Renal cortex interstitium (tissue), 15 donors: ENCODE results near the gene CGGBP1. TPM values are rescaled to one million over a fixed set of nuclear protein-coding genes. Genes with fewer than 3 reads are reported as not detected.

ENCODE experiments used
- DNase-seq, 11 donors: peaks; one replicate each; pipeline ENCODE4 v3.0.0-alpha.2; 2013; ENCODE audit warnings: low read depth in 9 of 11, low spot score in 4 of 11; ENCODE audit errors: extremely low read depth in 1 of 11
- long read RNA-seq, 16 experiments: transcript quantifications; one replicate each; lab custom pipeline, GENCODE V29; 2026
- polyA plus RNA-seq, 3 donors: library from polyadenylated mRNA; unstranded; fragments of 120-200 nt; gene quantifications; one replicate each; pipeline ENCODE4 v1.2.1, GENCODE V29; 2013; ENCODE audit not compliant: insufficient read length in 3 of 3

Gene CGGBP1, protein sequence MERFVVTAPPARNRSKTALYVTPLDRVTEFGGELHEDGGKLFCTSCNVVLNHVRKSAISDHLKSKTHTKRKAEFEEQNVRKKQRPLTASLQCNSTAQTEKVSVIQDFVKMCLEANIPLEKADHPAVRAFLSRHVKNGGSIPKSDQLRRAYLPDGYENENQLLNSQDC
- polyA plus RNA-seq, result 100 to 1,000 TPM; 135 to 149 (median 144) TPM
- long read RNA-seq, donor 1, full-length matches to known transcripts, result 125 of 131 reads
- long read RNA-seq, donor 1, partial matches to known transcripts, result 6 of 131 reads
- long read RNA-seq, donor 1, other reads (novel, unspliced or antisense), result 0 of 131 reads
- long read RNA-seq, donor 2, full-length matches to known transcripts, result 135 of 140 reads
- long read RNA-seq, donor 2, partial matches to known transcripts, result 5 of 140 reads
- long read RNA-seq, donor 2, other reads (novel, unspliced or antisense), result 0 of 140 reads
- long read RNA-seq, donor 3, full-length matches to known transcripts, result 142 of 152 reads
- long read RNA-seq, donor 3, partial matches to known transcripts, result 10 of 152 reads
- long read RNA-seq, donor 3, other reads (novel, unspliced or antisense), result 0 of 152 reads
- long read RNA-seq, donor 4, full-length matches to known transcripts, result 86 of 103 reads
- long read RNA-seq, donor 4, partial matches to known transcripts, result 5 of 103 reads
- long read RNA-seq, donor 4, other reads (novel, unspliced or antisense), result 12 of 103 reads
- long read RNA-seq, donor 5, result 0 reads
- long read RNA-seq, donor 6, full-length matches to known transcripts, result 164 of 172 reads
- long read RNA-seq, donor 6, partial matches to known transcripts, result 8 of 172 reads
- long read RNA-seq, donor 6, other reads (novel, unspliced or antisense), result 0 of 172 reads
- long read RNA-seq, donor 7, full-length matches to known transcripts, result 144 of 166 reads
- long read RNA-seq, donor 7, partial matches to known transcripts, result 6 of 166 reads
- long read RNA-seq, donor 7, other reads (novel, unspliced or antisense), result 16 of 166 reads
- long read RNA-seq, donor 8, full-length matches to known transcripts, result 218 of 259 reads
- long read RNA-seq, donor 8, partial matches to known transcripts, result 41 of 259 reads
- long read RNA-seq, donor 8, other reads (novel, unspliced or antisense), result 0 of 259 reads
- long read RNA-seq, donor 9, full-length matches to known transcripts, result 94 of 94 reads
- long read RNA-seq, donor 9, partial matches to known transcripts, result 0 of 94 reads
- long read RNA-seq, donor 9, other reads (novel, unspliced or antisense), result 0 of 94 reads
- long read RNA-seq, donor 10, full-length matches to known transcripts, result 125 of 132 reads
- long read RNA-seq, donor 10, partial matches to known transcripts, result 7 of 132 reads
- long read RNA-seq, donor 10, other reads (novel, unspliced or antisense), result 0 of 132 reads
- long read RNA-seq, donor 11, full-length matches to known transcripts, result 93 of 113 reads
- long read RNA-seq, donor 11, partial matches to known transcripts, result 7 of 113 reads
- long read RNA-seq, donor 11, other reads (novel, unspliced or antisense), result 13 of 113 reads
- long read RNA-seq, donor 12, full-length matches to known transcripts, result 66 of 66 reads
- long read RNA-seq, donor 12, partial matches to known transcripts, result 0 of 66 reads
- long read RNA-seq, donor 12, other reads (novel, unspliced or antisense), result 0 of 66 reads
- long read RNA-seq, donor 13, full-length matches to known transcripts, result 253 of 277 reads
- long read RNA-seq, donor 13, partial matches to known transcripts, result 24 of 277 reads
- long read RNA-seq, donor 13, other reads (novel, unspliced or antisense), result 0 of 277 reads
- long read RNA-seq, donor 14, full-length matches to known transcripts, result 90 of 90 reads
- long read RNA-seq, donor 14, partial matches to known transcripts, result 0 of 90 reads
- long read RNA-seq, donor 14, other reads (novel, unspliced or antisense), result 0 of 90 reads
- long read RNA-seq, donor 15, full-length matches to known transcripts, result 64 of 64 reads
- long read RNA-seq, donor 15, partial matches to known transcripts, result 0 of 64 reads
- long read RNA-seq, donor 15, other reads (novel, unspliced or antisense), result 0 of 64 reads
- long read RNA-seq, donor 16, full-length matches to known transcripts, result 309 of 323 reads
- long read RNA-seq, donor 16, partial matches to known transcripts, result 14 of 323 reads
- long read RNA-seq, donor 16, other reads (novel, unspliced or antisense), result 0 of 323 reads

DNA sequence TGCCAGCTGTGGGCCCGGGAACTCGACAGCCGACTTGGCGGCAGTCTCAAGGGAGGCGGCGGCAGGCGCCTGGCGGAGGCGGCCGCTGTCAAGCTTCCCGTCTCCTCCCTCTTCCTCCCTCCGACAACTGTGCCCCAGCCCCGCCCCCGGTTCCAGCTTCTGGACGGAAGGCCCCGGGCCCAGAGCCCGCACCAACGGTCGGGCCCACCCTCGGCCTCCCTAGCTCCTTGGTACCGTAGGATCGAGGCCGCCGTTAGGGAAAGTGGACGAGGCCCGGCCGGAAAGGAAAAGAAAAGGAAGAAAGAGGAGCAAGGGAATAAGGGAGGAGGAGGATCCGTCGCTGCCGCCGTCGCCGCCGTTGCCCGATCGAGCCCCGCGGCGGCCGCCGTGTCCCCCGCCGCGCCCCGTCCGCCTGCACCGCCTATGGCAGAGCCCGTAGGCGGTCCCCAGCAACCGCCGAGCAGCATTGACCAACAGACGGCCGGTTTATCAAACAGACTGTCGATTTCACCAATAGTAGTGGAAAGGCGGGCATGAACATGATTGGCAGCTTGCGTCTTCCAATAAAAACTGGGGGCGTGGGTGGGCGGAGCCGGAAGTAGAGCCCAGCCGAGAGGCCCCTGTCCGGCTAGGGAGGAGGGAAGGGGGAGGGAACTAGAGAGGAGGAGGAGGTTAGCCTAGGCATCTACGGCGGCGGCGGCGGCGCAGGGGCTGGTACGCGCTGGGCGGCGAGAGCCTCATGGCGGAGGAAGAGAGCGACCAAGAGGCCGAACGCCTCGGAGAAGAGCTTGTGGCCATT lies at the start of gene CGGBP1, which contains the start of gene ZNF654:
Gene CGGBP1 (minus strand): TSS at position 425 of the 799 bp plus-strand sequence. CDS start 3,029 bp downstream, outside the sequence.
Gene ZNF654 (plus strand): TSS at position 675 of the 799 bp plus-strand sequence. CDS start 65 bp downstream, at position 740.
- peak; percentile 95 to 99 (median 98) for DNase-seq

DNA sequence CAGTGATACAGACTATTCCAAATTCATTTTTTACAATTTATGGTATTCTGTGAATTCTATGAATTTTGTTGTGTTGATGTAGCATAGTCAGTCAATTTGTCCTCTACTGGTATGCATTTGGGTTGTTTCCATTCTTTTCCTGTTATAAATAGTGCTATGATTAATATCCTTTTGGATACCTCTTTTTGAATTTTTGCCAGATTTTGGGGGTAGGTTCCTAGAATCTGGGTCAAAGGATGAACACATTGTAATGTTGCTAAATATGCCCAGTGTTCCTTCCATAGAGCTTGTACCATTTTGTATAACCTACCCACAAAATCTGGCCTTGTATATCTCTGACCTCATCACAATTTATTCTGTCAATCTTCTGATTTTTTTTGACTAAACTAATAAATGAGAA lies 46.5 kb upstream of the CGGBP1 start:
- DNase-seq, result no peak

DNA sequence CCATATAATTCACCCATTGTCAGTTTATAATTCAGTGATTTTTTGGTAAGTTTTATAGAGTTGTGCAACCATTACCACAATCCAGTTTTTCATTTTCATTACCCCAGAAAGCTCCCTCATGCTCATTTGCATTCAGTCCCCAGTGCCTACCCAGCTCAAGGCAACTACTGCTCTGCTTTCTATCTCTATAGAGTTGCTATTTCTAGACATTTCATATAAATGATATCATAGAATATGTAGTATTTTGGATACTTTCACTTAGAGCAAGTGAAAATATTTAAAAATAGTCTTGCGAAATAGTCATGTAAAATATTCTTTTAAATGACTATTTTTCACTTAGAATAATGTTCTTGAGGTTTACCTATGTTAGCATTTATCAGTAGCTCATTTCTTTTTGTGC lies 42.3 kb upstream of the CGGBP1 start:
- DNase-seq, result no peak

DNA sequence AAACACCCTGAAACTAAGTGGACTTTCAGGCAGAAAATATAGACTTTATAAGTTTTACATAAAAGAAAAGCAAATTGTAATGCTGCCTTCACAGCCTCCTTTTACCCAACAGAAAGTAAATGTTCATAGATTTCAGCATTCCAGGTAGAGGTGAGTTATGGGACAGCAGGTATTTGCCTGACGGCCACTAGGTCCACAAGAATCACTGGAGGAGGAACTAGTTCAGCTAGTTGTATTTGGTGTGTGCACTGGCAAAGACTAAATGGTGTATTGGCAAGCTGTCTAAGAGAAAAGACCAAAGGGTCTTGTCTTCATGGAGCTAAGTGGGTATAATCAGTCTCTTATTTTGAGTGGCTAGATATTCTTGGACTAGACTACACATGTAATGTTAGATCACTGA lies 34.5 kb upstream of the CGGBP1 start:
- no peak for DNase-seq

DNA sequence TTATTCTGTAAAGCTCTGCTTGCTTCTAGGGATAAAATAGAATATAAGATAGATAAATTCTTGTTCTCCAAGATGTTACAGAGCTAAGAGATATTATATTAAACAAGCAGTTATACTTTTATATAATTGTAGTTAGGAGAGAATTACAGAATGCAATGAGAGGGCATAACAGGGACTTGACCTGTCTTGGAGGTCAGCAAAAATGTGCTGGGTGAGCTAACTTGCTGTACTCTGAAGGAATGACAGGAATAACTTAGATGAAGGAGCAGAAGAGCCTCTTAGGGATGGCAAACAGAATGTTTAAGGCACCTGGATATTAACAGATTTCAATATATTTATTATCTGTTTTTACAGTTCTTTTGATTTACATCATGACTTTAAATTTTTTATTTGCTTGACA lies 33.5 kb upstream of the CGGBP1 start:
- no peak for DNase-seq

DNA sequence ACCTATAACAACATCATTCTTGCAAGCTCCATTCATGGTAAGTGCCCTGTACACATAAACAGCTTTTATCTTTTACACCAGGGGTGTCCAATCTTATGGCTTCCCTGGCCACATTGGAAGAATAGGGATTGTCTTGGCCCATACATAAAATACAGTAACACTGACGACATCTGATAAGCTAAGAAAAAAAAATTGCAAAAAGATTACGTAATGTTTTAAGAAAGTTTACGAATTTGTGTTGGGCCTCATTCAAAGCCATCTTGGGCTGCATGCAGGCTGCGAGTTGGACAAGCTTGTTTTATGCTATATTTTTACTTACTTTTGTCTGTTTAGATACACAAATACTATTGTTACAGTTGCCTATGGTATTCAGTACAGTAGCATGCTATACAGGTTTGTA lies 31.9 kb upstream of the CGGBP1 start:
- DNase-seq, result no peak

DNA sequence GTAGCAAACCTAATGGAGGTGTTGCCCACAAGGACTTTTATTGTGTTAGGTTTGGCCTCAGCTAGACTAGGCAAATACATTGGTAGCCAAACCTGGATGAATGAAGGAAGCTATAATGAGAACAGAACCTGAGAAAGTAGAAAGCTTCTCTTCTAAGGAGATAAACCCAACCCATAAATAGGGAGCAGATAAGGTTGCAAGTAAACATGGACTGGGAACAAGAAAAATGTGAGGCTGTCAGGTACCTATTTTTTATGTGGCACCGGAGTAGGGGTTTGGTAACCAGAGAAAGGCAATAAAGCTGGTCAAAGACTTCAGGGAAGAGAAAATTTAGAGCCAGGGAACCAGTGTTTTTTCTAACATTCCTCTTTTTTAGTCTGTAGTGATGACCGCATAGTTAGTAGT lies 25.3 kb upstream of the CGGBP1 start:
- peak in 10 of 11 donors; percentile 12 to 59 (median 30) for DNase-seq

DNA sequence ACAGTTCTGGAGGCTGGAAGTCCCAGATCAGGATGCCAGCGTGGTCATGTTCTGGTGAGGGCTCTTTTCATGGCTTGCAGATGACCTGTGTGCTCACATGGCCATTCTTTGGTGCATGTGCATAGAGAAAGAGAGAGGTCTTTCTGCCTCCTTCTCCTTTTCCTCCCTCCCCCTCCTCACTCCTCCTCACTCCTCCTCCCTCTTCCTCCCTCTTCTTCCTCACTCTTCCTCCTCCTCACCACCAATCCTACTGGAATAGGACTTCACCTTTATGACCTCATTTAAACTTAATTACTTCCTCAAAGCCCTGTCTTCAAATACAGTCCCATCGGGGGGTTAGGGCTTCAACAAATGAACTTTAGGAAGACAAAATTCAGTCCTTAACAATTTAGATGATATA lies 24.0 kb upstream of the CGGBP1 start:
- no peak for DNase-seq

DNA sequence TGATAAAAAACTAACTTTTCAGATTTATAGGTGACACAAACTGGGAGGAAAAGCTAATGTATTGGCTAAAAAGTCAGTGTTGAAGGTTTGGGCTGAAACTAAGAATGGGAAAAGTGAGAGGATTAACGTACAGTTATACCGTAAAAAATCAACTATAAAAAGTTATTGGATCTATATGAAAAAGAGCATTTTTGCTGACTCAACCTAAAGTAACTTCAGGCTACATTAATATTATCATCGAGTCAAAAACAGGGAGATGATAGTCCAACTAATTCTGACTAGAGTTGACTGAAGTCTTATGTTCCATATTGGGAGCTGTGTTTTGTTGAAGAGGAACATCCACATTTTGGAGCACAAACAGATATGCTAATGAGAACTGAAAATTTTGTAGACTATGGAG lies 20.1 kb upstream of the CGGBP1 start:
- DNase-seq, result no peak

DNA sequence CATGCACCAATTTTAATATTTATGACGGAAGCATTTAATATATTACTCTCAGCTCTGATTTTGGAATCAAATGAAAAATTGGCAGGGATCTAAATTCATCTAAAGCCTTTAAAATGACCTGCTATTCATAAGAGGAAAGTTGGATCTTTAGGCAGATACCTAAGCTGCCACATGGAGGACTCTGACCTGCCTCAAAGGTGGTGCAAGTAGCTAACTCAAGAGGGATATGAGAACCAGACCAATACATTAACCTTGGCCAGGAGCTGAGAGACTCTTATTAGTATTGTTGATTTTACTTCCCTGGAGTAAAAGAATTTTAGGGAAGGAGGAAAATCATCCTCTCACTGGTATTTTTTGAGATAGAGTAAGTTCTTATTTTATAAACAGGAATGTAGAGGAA lies 17.9 kb upstream of the CGGBP1 start:
- no peak for DNase-seq

DNA sequence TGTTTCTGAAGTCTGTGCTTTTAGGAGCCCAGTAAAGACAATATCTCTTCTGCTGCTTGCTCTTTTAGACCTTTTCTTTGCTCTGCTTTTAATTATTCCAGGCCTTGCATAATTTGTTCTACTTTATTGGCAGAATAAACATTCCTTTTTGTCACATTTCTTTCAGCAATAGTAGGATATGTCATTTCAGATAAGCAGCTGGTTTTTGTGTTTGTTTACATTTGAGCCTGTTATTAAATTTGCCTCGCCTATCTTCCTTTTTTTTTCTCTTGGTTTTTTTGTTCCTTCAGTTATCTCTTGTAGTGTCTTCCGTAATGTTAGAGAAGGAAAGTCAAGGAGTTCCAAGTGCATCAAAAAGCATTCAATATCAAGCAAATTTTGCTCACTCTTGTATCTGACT lies 16.7 kb upstream of the CGGBP1 start:
- DNase-seq, result no peak

DNA sequence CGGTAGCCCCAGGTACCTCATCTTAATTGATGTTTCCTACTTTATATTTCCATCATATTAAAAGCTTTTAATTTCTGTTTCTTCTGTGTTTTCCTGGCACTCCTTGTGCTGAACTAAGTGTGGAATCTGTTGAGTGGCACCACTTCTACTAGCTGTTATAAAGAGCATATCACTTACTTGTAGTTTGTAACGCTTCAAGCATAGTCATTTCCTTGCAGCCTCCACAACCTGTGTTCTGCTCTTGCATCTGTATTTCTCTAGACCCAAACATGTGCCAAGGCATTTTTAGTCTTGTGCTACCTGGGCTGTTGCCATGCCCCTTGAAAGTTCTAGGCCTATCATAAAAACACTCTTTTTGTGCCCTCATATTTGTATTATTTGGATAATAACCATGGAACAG lies 16.3 kb upstream of the CGGBP1 start:
- DNase-seq, result no peak

DNA sequence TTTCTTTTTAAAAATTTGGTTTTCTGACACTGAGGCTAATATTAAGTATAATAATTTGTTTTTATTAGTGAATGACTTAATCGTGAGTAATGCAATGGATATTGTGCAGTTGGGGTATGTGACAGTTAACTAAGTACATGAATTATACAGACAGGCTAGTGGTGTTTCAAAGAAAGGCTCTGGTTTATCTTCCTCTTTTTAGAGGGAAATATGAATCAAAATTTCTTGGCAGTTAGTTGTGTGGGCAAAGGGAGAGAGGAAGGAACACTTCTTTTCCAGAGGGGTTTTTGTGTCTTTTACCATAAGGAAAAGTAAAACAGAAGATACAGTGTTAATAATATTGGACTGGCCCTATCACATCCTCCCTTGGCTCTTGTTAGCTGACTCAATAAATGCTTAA lies 2.9 kb upstream of the CGGBP1 start:
- no peak for DNase-seq

DNA sequence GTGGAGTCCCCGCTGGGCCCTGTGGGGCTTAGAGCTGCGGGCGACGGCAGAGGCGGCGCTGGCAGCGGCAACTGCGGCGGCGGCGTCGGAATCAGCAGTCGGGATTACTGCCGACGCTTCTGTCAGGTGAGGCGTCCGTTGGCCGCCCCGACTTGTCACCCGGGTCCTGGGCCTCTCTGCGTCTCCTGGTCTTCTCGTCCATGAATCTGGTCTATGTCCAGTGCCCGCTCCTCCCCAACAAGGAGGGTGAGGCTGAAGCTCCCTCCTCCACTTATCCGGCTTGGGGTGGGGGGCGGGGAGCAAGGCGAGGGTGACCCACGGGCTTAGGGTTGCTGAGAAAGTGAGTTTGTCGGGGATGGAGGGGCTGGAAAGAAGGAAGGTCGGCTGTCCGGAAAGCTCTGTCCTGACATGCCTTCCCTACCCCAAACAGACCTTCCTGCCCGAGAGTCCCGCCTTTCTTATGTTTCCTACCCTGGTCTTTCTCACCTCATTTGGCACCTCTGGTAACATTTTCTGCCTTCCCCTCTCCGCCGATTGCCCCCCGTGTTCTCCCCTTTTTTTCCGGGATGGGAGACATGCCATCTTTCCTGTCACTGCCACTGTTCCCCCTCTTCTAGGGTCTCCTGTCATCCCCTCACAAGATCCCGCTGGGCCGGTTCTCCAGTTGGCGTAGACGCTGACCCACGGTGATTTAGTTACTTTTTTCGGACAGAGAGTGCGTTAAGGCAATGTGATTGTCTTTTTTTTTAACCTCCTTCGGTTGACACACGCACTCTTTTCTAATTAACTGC lies 770 bp upstream of the CGGBP1 start:
- DNase-seq, result peak in 5 of 11 donors; percentile 3 to 20 (median 9)

DNA sequence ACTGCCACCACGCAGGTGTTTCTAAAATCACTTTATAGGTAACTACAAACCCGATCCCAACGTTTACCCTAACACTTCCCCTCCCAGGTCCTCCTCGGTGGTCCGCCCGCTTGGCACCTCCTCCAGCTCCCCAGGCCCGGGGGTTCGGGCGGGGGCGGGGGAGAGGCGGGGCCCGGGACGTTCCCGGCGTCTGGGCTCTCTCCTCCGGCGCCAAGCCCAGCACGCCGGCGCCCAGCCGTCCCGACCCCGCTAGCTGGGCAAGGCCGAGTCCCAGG lies 562 bp downstream of the CGGBP1 start:
- peak in 1 of 11 donors; percentile 0 for DNase-seq
